ENCODE data around the gene NKX3-2.
"Not testable (repeated sequence)": the region's sequence is repeated elsewhere in the genome, so short reads cannot be mapped to it uniquely, and the experiment has no call there.

NKX3-2 gene

DNA sequence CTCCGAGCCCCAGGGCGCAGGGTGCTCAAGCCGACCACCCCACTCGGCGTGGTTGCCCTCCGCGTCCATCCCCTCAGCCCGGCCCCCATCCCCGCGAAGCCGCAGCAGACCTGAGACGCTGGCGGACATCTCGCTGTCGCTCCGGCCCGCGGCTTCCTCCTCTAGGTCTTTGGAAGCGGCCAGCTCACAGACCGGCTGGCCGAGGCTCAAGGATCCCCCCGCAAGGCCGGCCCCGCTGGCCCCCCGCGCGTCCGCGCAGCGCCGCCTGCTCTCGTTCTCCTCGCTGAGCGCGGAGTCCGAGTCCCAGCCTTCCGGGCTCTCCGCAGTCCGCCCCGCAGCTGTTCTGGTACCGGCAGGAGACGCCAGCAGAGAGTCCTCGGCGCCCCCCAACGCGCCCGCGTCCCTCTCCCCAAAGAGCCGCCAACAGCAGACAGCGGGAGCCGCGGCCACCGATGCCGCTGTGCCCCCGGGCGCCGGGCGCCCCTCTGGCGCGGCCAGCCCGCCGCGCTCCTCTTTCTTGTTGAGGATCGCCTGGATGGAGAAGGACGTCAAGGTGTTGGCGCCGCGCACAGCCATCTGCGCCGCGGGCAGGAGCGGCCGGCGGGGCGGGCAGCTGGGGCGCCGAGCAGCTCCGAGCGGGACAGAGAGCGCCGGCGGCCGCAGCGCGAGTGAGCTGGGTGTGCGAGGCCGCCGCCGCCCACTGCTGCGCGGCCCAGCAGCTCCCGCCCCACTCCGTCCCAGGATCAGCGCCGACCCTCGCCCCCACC, at the start of gene NKX3-2:
TSS of gene NKX3-2 (minus strand) at position 670 of the 767 bp plus-strand sequence. CDS start at position 576, 94 bp downstream.
- no peak for DNase-seq (ENCODE audit: low read depth in 2 of 2)

DNA sequence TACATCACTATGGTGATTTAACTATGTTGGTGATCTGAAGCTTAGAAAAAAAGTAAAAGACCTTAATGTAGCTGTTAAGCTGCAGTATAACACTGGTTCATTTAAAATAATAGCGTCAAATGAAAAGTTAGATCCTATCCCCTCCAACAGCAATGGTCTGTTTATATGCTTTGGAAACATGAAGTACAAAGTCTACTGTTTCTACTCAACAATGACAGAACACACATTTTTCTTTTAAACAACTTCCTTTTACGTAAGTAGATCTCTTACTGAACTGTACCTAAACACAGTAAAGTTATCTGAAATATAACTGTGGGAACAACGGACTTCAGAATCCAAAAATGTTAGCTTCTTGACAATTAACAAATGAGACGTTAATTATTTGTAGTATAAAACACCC, 47.9 kb upstream of the NKX3-2 start:
- DNase-seq (ENCODE audit: low read depth in 2 of 2) = no peak

DNA sequence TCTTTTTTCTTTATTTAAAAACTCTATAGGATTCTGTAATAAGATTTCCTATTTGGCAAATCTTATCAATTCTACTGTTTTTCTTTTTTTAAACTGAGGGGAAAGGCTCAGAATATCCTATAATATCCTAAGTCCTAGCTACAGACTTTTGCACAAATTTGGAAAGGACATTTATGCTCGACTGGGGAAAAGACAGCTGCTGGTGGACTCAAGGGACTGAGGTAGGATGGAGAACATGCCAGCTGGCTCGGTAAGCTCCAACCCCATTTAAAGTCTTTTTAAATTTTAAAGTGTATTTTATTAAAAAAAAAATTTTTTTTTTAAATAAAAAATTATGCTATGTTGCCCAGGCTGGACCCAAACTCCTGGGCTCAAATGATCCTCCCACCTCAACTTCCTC, 46.5 kb upstream of the NKX3-2 start:
- DNase-seq (ENCODE audit: low read depth in 2 of 2) = no peak

DNA sequence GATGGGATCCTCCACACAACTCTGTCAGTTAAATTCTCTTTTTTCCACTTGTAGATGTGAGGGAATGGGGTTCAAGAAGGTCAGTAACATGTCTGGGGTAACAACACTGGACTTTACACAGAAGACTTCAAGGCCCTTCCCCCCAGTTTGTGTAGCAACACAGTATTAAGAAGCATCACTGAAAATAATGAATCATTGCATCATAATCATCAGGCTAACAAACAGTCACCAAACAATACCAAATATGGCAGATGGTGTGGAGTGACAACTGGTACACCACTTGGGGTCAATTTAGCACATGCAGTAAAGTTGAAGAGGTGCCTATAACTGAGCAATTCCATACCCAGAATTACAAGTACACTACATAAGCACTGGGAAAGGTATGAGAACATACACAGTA, 44.6 kb upstream of the NKX3-2 start:
- no peak for DNase-seq (ENCODE audit: low read depth in 2 of 2)

DNA sequence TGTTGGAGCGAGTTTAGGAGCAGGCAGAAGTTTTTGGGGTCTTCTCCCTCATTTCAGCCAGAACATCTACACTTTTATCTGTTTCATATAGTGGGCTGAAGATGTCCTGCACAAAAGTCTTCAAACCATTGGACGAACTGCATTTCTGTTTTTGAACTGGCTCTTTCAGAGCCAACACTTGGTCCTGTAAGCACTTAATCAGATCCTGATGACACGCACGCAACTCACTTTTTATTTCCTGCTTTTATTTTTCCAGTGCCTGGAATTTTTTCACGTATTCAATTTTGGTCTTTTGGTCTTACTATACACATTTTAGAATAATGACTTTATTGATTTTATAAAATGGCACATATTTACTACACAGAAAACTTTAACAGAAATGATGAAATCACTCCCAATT, 40.2 kb upstream of the NKX3-2 start:
- no peak for DNase-seq (ENCODE audit: low read depth in 2 of 2)

DNA sequence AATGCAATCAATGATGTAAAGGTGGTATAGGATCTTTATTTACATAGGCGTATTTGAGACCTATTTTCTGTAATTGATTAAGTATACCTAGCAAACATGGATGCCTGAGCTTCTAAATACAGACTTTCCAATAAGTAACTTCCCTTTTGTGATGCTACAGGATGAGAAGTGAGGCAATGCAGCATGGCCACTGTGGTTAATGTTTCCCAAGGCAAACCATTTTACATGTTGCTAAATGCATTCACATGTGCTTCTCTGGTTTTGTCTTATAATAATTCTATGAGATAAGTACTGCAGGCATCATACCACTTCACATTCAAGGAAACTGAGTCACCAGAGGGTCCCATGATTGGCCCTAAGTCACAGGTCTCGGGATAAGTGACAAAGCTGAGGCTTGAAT, 35.7 kb upstream of the NKX3-2 start:
- no peak for DNase-seq (ENCODE audit: low read depth in 2 of 2)

DNA sequence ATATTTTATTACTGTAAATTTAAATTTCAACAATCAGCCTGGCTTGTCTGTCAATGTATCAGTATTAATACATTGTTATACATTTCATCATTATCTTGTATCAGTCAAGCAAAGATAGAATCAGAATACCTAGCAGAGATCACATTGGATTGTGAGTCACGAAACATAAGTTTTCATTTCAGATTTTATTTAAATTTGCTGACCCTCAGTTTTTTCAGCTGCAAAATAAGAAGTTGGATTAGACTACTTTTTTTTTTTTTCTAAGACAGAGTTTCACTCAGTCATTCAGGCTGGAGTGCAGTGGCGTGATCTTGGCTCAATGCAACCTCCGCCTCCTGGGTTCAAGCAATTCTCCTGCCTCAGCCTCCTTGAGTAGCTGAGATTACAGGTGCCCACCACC, 33.4 kb upstream of the NKX3-2 start:
- DNase-seq (ENCODE audit: low read depth in 2 of 2) = no peak

GRCh38 chr4:13570916-13571315, 26.6 kb upstream of the NKX3-2 start:
- no peak for DNase-seq (ENCODE audit: low read depth in 2 of 2)

- DNase-seq (ENCODE audit: low read depth in 2 of 2) = no peak
Observed at GRCh38 chr4:13567125-13567524, 22.8 kb upstream of the NKX3-2 start.

DNA sequence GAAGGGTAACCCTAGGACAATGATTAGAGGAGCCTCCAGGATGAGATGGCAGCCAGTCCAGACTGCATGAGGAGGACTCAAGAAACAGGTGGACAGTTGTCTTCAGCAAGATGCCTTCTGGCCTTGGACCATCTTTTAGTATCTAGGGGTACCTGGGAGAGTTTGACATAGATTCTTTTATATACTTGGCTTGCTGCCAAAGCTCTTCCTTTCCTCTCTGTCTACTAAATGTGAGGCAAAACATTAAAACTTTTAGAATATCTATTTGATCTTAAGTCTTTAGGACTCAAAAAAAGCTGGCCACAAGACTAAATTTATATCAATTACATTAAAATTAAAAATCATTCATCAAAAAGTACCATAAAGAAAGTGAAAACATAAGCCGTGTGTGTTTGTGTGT, 18.6 kb upstream of the NKX3-2 start:
- no peak for DNase-seq (ENCODE audit: low read depth in 2 of 2)

GRCh38 chr4:13561673-13562072, 17.4 kb upstream of the NKX3-2 start:
- DNase-seq (ENCODE audit: low read depth in 2 of 2) = no peak

- DNase-seq (ENCODE audit: low read depth in 2 of 2) = not testable (repeated sequence)
Observed at GRCh38 chr4:13560111-13560510, 15.8 kb upstream of the NKX3-2 start.

GRCh38 chr4:13559413-13559812, 15.1 kb upstream of the NKX3-2 start:
- DNase-seq (ENCODE audit: low read depth in 2 of 2) = no peak

GRCh38 chr4:13558881-13559280, 14.6 kb upstream of the NKX3-2 start:
- DNase-seq (ENCODE audit: low read depth in 2 of 2) = no peak

GRCh38 chr4:13555325-13555724, 11.0 kb upstream of the NKX3-2 start:
- DNase-seq (ENCODE audit: low read depth in 2 of 2) = no peak

DNA sequence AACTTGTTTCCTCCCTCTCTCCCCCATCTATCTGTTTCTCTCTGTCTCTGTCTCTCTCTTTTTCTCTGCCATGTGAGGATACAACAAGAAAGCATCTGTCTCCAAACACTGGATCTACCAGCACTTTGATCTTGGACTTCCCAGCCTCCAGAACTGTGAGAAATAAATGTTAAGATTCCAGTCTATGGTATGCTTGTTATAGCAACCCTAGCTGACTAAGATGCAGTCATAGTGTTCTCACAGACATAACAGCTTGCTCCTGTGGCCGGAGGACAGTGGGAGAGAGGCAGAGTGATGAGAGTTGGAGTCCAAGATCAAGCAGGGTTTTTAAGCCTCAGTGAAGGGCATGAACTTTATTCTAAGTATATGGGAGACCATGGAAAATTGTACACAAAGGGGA, 8.8 kb upstream of the NKX3-2 start:
- no peak for DNase-seq (ENCODE audit: low read depth in 2 of 2)

DNA sequence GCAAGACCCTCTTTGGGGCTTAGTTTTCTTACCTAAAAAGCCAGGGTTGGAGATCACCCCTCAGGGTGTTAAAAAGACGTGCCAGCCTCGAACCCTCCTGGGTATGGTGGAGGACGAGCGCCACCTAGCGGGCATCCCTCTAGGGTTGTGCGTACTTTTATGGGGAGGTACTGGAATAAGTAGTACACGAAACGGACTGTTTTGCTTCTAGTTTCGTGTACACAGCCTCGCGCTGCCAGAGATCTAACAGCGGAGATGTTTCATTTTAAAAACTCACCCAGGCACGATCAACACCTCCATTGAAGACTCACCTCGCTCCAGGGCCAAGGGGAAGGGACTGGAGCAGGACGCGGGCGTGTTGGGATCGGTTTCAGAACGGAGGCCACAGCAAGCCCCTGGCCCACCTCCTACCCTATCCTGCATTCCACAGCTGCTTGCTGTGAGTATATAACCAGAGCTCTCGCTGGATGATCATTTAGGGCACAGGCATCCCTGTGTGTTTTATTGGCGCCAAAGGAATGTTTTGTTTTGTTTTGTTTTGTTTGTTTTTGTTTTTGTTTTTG, 4.8 kb upstream of the NKX3-2 start:
- peak; percentile 80 to 85 for DNase-seq (ENCODE audit: low read depth in 2 of 2)

DNA sequence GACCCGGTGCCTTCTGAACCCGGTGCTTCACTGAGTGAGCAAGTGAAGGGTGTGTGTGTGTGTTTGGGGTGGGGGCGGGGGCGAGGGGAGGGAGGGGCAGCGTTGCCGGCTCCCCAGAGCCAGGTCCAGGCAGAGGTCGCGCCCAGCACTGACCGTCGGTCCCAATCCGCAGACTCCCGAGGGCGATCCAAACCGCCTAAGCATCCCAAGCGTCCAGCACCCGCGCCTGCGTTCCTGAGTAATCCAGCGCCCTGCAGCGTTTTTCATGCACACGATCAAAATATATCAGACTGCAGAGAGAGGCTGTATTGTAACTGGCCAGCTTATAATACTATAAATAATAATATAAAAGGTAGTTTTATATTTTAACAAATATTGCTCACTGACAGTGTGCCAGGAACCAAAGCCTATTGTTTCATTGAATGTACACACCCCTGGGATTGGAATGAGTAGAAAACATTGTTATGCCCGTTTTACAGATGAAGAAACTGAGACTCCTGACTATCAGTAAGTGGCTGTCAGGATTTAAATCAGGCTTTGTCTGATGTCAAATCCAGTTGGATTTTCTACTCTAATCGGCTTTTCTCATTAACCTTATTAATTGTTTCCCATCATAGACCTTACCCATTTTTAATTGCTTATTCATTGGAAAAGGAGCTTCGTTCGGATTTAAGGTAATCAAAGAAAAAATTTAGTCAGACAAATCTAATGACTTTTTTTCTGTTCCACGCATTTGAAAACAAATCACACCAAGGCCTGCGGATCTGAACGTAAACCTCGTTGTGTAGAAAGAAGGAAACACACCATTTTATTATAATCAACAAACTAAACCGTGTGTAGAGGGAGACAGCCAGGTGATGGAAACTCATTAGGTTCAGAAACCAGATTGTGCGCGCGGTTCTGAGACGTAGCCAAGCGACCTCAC, 4.0 kb upstream of the NKX3-2 start:
- no peak for DNase-seq (ENCODE audit: low read depth in 2 of 2)

GRCh38 chr4:13547485-13548041, 3.3 kb upstream of the NKX3-2 start:
- no peak for DNase-seq (ENCODE audit: low read depth in 2 of 2)

- DNase-seq (ENCODE audit: low read depth in 2 of 2) = no peak
Observed at GRCh38 chr4:13546941-13547484, 2.7 kb upstream of the NKX3-2 start.

DNA sequence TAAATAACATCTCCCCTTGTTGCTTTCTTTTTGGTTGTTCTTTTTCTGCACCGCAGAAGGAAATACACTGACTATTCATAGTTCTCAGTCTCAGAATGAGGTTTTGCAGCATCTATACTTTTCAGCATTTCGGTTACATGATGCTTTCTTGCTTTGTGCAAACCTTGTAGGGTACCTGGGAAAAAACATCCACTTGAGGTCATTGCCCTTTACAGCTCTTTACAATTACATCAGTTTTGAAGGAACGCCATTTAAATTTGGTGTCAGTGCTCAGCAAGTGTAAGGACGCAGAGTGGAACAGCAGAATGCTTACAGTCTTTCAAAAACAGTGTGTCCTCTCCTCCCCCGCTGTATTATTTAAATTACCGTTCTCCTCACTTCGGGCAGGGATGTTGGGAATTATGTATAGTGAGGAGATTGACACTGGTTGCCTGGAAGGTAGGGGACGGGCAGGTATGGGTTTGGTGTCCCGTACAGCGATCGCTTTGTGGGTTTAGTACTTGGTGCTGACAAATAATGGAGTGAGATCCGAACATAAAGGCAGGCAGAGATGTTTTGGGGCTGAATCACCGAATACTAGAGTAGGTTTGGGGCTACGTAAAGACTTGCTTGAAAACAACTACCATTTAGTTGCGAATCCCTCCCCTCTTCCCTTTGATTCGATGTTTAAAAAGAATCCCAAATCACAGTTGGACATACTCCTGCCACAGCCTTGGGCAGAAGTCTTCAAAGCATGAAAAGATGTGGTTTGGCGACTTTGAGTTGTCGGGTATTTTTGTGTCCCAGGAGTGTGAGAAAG, 2.0 kb upstream of the NKX3-2 start:
- DNase-seq (ENCODE audit: low read depth in 2 of 2) = no peak

Data from activated CD4-positive, alpha-beta T cell treated with anti-CD3 and anti-CD28 coated beads for 24 hours (primary cell).